HL-60 (cell line): ENCODE results near the gene SH3TC2.

ENCODE experiments used
- DNase-seq, 2 experiments: peaks; one replicate each; pipeline ENCODE4 v3.0.0-alpha.2; 2010 to 2020; ENCODE audit warnings: low read depth in 1 of 2, low spot score in 1 of 2
- H3K27ac ChIP-seq: fragments of 250-450 bp; sonication (Bioruptor Pico); replicated peaks from 2 replicates; pipeline ENCODE4 v1.5.1; 2020; ENCODE audit warnings: mild to moderate bottlenecking, moderate library complexity
- H3K27me3 ChIP-seq: fragments of 250-450 bp; sonication (Bioruptor Pico); 2 replicates; pipeline ENCODE4 v1.5.1; 2021; ENCODE audit warnings: mild to moderate bottlenecking, moderate library complexity; ENCODE audit not compliant: insufficient read depth, poor library complexity, severe bottlenecking
- H3K4me3 ChIP-seq: replicated peaks from 2 replicates; pipeline ENCODE4 v1.5.1; 2011; ENCODE audit warnings: mild to moderate bottlenecking, control low read depth, low read length; ENCODE audit not compliant: insufficient read depth
- GABPA ChIP-seq: IDR thresholded peaks from 2 replicates; pipeline ENCODE4 v1.6.1; 2012; ENCODE audit warnings: low read depth
- POLR2AphosphoS5 ChIP-seq: IDR thresholded peaks from 2 replicates; pipeline ENCODE4 v1.6.1; 2012; ENCODE audit warnings: low read depth
- REST ChIP-seq: IDR thresholded peaks from 2 replicates; pipeline ENCODE4 v1.6.1; 2012; ENCODE audit warnings: low read depth; ENCODE audit not compliant: insufficient replicate concordance
- SPI1 ChIP-seq: IDR thresholded peaks from 2 replicates; pipeline ENCODE4 v1.6.1; 2012; ENCODE audit warnings: low read depth, mild to moderate bottlenecking, borderline replicate concordance
- TF ChIP-seq, protein P1 (sequence below): IDR thresholded peaks from one replicate; pipeline ENCODE4 v1.5.1; 2011; ENCODE audit warnings: low read length, control low read depth, inconsistent platforms; ENCODE audit not compliant: insufficient read depth

The SH3TC2 gene

GRCh38 chr5:149045089-149045460, 17.8 kb downstream of the SH3TC2 start:
- H3K27ac ChIP-seq = peak overlapping the region; percentile 37
- no peak overlapping the region for H3K4me3 ChIP-seq
- TF ChIP-seq POLR2AphosphoS5 = no peak
- TF ChIP-seq, protein P1, sequence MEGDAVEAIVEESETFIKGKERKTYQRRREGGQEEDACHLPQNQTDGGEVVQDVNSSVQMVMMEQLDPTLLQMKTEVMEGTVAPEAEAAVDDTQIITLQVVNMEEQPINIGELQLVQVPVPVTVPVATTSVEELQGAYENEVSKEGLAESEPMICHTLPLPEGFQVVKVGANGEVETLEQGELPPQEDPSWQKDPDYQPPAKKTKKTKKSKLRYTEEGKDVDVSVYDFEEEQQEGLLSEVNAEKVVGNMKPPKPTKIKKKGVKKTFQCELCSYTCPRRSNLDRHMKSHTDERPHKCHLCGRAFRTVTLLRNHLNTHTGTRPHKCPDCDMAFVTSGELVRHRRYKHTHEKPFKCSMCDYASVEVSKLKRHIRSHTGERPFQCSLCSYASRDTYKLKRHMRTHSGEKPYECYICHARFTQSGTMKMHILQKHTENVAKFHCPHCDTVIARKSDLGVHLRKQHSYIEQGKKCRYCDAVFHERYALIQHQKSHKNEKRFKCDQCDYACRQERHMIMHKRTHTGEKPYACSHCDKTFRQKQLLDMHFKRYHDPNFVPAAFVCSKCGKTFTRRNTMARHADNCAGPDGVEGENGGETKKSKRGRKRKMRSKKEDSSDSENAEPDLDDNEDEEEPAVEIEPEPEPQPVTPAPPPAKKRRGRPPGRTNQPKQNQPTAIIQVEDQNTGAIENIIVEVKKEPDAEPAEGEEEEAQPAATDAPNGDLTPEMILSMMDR = no peak
- TF ChIP-seq REST = no peak
- TF ChIP-seq SPI1 = no peak
- no peak for TF ChIP-seq GABPA
- DNase-seq = peak in 1 of 2 experiments; percentile 34
- H3K27me3 ChIP-seq = no peaks in the 10 kb centered on the region

- DNase-seq = no peak
- Histone ChIP-seq H3K4me3 (no peak overlapping the region), H3K27ac (no peak overlapping the region), H3K27me3 (no peaks in the 10 kb centered on the region)
- no peak for TF ChIP-seq GABPA
- TF ChIP-seq, protein P1 = no peak
- TF ChIP-seq POLR2AphosphoS5 = no peak
- TF ChIP-seq SPI1 = no peak
- no peak for TF ChIP-seq REST
These were observed 18.3 kb downstream of the SH3TC2 start for GRCh38 chr5:149044453-149045088.

DNA sequence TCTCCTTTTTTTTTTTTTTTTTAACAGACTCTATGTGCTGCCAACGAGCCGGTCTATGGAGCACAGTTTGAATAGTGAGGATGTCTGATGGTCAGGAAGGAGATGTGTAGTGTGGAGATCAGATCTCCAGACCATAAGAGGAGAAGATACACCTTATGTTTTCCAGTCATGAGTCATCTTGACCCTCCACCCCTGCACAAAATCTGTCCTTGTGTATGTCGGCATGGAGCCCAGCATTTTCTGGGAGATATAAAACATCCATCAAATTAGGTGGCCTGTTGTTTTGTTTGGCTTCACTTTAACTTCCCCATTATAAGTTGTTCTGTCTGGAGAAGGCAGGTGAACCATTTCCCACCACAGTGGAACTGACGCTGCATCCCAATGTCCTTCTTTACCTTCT, 19.2 kb downstream of the SH3TC2 start:
- H3K27ac ChIP-seq = no peak overlapping the region
- H3K4me3 ChIP-seq = no peak overlapping the region
- no peak for TF ChIP-seq GABPA
- TF ChIP-seq, protein P1 = no peak
- TF ChIP-seq REST = no peak
- H3K27me3 ChIP-seq = no peaks in the 10 kb centered on the region
- no peak for DNase-seq
